Activated CD8-positive, alpha-beta memory T cell treated with anti-CD3 and anti-CD28 coated beads, Interleukin-2, amount 10 ng/mL, durations not matched to agents 7 days and 5 days (primary cell): ENCODE results near the gene HYDIN. TPM values are rescaled to one million over a fixed set of nuclear protein-coding genes. Genes with fewer than 3 reads are reported as not detected.
"Not testable (repeated sequence)": the region's sequence is repeated elsewhere in the genome, so short reads cannot be mapped to it uniquely, and the experiment has no call there.

ENCODE experiments used
- ATAC-seq: fragments of 150-1000 bp; cut with Tn5 transposase; one replicate; pipeline ENCODE4 v1.10.0; 2021; ENCODE audit warnings: moderate library complexity
- CTCF ChIA-PET: fragments of 350-600 bp; sonication (Branson Sonifier 250); formaldehyde crosslinking; loops from one replicate; lab custom pipeline; 2021; ENCODE audit warnings: antibody characterized with exemption; lab: Charles Lee
- DNase-seq: peaks from one replicate; pipeline ENCODE4 v3.0.0-alpha.2; 2020
- H3K27ac Mint-ChIP-seq: one replicate; pipeline ENCODE4 v1.8.0; 2021; ENCODE audit warnings: mild to moderate bottlenecking, mixed read lengths
- H3K27me3 Mint-ChIP-seq: one replicate; pipeline ENCODE4 v1.8.0; 2021; ENCODE audit warnings: mixed read lengths
- H3K36me3 Mint-ChIP-seq: one replicate; pipeline ENCODE4 v1.8.0; 2021; ENCODE audit warnings: mild to moderate bottlenecking, mixed read lengths
- H3K4me1 Mint-ChIP-seq: one replicate; pipeline ENCODE4 v1.8.0; 2021; ENCODE audit warnings: mixed read lengths
- H3K4me3 Mint-ChIP-seq: one replicate; pipeline ENCODE4 v1.8.0; 2021; ENCODE audit warnings: mild to moderate bottlenecking, moderate library complexity, mixed read lengths
- H3K9me3 Mint-ChIP-seq: one replicate; pipeline ENCODE4 v1.8.0; 2022; ENCODE audit warnings: low read depth, mixed read lengths
- total RNA-seq, 2 experiments: library from RNA; stranded (reverse); gene quantifications; one replicate each; pipeline ENCODE4 v1.2.3, GENCODE V29; 2021

Gene HYDIN
- total RNA-seq, 2 experiments from 2014 or later = not detected

DNA sequence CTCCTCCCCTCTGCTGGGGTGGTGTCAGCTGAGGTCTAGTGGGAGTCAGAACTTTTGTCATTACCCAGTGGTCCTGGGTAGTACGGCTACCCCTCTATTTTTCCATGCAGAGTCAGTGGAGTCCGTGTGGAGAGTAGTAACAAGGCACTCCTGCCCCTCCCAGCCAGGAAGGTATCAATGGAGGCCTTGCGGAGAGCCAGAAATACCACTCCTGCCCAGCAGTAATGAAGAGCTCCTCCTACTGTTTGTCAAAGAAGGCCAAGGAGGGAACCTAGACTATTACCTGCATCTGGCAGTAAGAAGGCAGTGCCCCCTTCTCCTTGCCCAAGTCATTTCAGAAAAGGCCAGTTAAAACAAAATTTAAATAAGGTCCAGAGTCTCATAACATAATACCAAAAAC lies 262.2 kb downstream of the HYDIN start:
- H3K4me1 Mint-ChIP-seq, H3K36me3 Mint-ChIP-seq, H3K27ac Mint-ChIP-seq, DNase-seq, H3K4me3 Mint-ChIP-seq, H3K9me3 Mint-ChIP-seq, H3K27me3 Mint-ChIP-seq, CTCF ChIA-PET, ATAC-seq: not testable (repeated sequence)

DNA sequence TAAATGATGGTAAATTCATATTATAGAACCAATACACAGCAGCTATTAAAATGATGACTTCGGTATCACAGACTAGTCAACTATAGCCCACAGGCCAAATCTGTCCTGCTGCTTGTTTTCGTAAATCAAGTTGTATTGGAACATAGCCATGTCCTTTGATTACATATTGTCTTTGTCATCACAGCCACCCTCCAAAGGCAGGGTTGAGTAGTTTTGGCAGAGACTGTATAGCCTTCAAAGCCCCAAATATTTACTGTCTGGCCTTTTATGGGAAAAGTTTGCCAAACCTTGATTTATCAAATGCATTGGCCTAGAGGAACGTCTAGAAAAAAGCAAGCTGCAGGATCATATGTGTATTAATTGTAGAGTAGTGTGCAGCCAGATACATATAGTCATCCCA lies 270.4 kb downstream of the HYDIN start:
- H3K27me3 Mint-ChIP-seq, H3K36me3 Mint-ChIP-seq, ATAC-seq, H3K27ac Mint-ChIP-seq, H3K9me3 Mint-ChIP-seq, DNase-seq, H3K4me1 Mint-ChIP-seq, CTCF ChIA-PET, H3K4me3 Mint-ChIP-seq: not testable (repeated sequence)

DNA sequence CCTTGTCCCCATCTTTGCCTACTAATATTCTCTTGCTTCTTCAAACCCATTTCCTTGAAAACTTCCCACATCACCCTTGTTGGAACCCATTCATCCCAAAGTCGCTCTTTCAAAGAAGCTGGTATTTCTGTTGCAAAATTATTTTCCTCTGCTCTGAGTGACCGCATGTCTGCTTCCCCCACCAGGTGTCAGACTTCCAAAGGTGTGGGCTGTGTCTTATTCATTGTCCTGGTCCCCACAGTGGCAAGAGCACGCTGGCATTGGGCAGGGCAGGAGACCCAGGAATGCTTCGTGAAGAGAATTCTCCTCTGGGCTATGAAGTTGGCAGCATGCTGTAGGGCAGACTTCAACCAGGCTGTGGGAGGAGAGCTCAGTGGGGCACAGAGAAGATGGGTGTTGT lies 275.6 kb downstream of the HYDIN start:
- H3K27ac Mint-ChIP-seq, H3K4me3 Mint-ChIP-seq, H3K36me3 Mint-ChIP-seq, DNase-seq, H3K9me3 Mint-ChIP-seq, CTCF ChIA-PET, H3K27me3 Mint-ChIP-seq, ATAC-seq, H3K4me1 Mint-ChIP-seq: not testable (repeated sequence)

DNA sequence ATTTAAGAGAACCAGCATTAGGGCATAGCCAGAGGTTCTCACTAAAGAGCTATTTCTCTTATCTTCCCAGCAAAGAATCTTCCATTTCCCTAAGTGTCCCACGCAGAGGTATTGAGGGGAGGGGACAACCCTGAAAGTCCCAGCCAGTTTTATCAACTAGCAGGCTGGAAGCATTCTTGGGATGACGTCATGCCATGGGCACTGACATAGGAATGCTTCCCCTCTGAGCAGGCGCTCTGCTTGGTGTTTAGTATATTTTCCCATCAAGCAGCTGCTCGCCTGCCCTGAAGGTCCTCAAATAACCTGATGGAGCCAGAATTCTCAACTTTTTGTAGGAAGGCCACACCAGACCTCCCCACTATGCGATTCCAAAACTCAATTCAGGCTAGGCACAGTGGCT lies 276.7 kb downstream of the HYDIN start:
- H3K27ac Mint-ChIP-seq, CTCF ChIA-PET, H3K27me3 Mint-ChIP-seq, H3K9me3 Mint-ChIP-seq, ATAC-seq, H3K36me3 Mint-ChIP-seq, H3K4me1 Mint-ChIP-seq, H3K4me3 Mint-ChIP-seq, DNase-seq: not testable (repeated sequence)

DNA sequence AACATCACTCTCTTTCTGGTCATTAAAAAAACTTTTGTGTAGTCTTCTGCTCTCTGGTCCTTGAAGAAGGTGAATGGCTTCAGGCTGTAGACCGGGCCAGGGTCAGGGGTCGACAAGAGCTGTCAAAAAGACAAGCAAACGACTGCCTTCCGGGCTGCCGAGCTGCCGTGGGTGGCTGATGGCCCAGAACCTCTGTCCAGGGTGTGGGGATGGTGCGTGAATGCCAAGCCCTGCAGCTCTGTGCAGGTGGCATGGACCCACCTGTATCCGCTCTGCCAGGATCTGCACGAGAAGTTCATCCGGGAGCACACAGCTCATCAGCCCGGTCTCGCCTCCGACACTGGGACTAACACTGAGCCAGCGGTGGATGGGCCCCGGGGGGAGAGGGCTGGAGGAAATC lies 287.0 kb downstream of the HYDIN start:
- ATAC-seq, CTCF ChIA-PET, H3K27me3 Mint-ChIP-seq, DNase-seq, H3K36me3 Mint-ChIP-seq, H3K4me1 Mint-ChIP-seq, H3K9me3 Mint-ChIP-seq, H3K27ac Mint-ChIP-seq, H3K4me3 Mint-ChIP-seq: not testable (repeated sequence)

DNA sequence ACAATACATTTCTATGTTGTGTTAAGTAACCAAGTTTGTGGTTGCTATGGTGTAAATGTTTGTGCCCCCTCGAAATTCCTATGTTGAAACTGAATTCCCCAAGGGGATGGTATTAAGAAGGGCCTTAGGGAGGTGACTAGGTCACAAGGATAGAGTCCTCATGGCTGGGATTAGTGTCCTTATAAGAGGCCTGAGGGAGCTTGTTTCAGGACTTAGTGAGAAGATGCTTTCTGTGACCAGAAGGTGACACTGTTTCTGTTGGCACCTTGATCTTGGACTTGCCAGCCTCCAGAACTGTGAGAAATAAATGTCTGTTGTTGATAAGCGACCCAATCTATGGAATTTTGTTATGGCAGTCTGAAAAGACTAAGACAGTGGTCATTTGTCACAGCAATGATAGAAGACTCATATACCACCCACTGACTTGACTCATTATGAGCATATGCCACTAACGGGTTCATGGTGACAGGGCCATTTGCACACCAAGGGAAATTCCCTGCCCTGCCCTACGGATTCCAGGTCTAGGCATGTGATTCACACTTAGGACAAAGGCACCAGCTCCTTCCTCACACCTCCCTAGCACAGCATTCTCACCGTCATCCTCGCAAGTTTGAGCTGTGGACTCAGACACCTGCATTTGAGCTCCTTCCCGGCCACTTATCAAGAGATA lies 290.7 kb downstream of the HYDIN start:
- H3K36me3 Mint-ChIP-seq, CTCF ChIA-PET, H3K9me3 Mint-ChIP-seq, DNase-seq, H3K27me3 Mint-ChIP-seq, H3K27ac Mint-ChIP-seq, ATAC-seq, H3K4me1 Mint-ChIP-seq, H3K4me3 Mint-ChIP-seq: not testable (repeated sequence)

DNA sequence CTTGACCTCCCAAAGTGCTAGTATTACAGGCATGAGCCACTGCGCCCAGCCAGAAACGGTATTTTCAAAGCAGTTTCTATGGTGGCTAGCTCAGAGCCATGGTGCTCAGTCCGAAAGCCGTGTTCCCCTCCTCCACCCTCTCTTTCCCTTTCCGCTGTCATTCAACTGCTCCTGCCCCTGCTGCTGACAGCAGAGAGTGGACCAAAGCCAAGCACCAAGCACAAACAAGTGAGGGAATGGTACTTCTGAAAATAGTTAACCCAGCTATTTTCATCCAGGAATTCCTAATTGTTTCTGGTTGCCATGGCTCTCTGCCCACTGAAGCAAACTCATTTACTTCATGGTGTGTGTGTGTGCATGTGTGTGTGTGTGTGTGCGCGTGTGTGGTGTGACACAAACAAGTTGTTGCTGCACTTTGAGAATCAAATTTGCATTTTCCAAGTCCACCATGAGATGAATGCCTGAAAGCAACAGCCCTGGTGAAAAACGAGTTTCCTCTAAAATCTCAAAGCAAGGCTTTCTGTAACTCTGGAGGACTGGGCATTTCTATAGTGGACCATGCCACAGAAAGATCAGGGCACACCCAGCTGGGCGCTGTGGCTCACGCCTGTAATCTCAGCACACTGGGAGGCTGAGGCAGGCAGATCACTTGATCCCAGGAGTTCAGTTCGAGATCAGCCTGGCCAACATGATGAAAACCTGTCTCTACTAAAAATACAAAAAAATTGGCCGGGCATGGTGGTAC lies 293.6 kb downstream of the HYDIN start:
- H3K4me1 Mint-ChIP-seq, DNase-seq, CTCF ChIA-PET, H3K27ac Mint-ChIP-seq, H3K27me3 Mint-ChIP-seq, H3K9me3 Mint-ChIP-seq, H3K36me3 Mint-ChIP-seq, H3K4me3 Mint-ChIP-seq, ATAC-seq: not testable (repeated sequence)

DNA sequence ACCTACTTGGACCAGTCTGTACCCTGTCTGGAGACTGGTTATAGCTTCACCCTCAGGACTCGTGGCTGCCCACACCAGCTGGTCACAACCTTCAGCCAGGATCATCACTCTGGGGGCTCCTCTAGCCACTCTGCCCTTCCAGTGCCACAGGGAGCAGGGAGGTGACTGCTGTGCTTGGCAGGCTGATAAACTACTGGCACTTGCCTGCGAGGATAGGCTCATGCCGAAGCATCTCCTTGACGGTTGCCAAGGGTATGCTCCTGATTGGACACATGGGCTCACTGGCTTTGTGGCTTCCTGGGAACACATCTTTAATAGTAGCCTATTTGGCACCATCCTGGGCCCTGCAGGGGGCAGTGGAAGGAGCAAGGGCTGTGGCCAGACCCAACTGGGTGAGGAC lies 295.2 kb downstream of the HYDIN start:
- DNase-seq, H3K36me3 Mint-ChIP-seq, H3K27ac Mint-ChIP-seq, H3K4me3 Mint-ChIP-seq, H3K9me3 Mint-ChIP-seq, CTCF ChIA-PET, H3K27me3 Mint-ChIP-seq, H3K4me1 Mint-ChIP-seq, ATAC-seq: not testable (repeated sequence)

DNA sequence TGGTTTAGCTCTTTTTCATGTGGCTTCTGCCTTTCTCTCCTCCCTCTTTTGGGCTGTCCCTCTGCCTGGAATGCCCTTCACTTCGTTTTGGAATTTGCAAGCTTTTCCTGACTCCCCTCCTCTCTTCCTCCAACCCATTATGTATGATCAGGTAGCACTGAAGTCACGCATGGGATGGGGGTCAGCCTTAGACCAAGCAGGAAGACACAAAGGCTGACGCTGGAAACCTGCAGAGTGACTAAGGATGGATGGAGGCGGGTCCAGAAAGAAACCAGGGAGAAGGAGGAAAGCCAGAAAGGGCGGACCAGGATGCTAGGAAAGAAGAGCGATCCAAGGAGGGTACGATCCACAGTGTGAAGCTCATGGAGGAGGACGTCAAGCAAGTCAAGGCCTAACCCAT lies 296.8 kb downstream of the HYDIN start:
- H3K4me3 Mint-ChIP-seq, H3K36me3 Mint-ChIP-seq, H3K27me3 Mint-ChIP-seq, DNase-seq, H3K9me3 Mint-ChIP-seq, CTCF ChIA-PET, ATAC-seq, H3K4me1 Mint-ChIP-seq, H3K27ac Mint-ChIP-seq: not testable (repeated sequence)

DNA sequence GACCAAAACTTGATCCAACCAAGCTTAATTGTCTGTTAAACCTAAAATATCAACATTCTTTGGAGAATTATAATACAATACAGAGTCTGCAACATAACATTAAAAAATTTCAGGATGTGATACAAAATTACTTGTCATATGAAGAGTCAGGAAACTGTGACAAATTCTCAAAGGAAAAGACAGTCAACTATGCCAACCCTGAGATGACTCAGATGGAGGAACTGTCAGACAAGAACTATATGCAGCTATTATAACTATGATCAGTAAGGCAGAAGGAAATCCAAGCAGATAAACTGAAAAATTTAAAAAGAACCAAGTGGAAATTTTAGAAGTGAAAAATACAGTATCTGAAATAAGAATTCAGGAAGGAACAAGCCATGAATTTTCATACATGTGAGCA lies 299.8 kb downstream of the HYDIN start:
- CTCF ChIA-PET, ATAC-seq, H3K27ac Mint-ChIP-seq, H3K36me3 Mint-ChIP-seq, H3K9me3 Mint-ChIP-seq, H3K4me3 Mint-ChIP-seq, DNase-seq, H3K27me3 Mint-ChIP-seq, H3K4me1 Mint-ChIP-seq: not testable (repeated sequence)

DNA sequence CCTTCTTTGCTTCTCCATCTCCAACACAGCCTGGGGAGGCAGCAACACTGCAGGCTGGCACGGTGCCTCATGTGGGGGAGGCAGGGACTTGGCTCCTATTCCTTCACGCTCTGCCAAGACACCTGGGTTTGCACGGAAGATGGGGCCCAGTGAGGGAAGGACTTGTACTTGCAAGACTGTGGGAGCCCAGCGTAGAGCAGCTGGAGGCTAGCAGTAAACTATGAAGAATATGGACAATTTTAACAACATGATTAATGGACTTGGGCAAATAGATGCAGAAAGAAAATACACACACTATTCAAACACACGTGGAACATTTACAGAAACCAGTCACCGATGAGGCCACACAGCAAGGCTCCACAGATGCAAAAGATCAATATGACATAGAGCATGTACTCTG lies 308.4 kb downstream of the HYDIN start:
- H3K27ac Mint-ChIP-seq, H3K4me1 Mint-ChIP-seq, H3K9me3 Mint-ChIP-seq, H3K27me3 Mint-ChIP-seq, CTCF ChIA-PET, H3K36me3 Mint-ChIP-seq, ATAC-seq, DNase-seq, H3K4me3 Mint-ChIP-seq: not testable (repeated sequence)

DNA sequence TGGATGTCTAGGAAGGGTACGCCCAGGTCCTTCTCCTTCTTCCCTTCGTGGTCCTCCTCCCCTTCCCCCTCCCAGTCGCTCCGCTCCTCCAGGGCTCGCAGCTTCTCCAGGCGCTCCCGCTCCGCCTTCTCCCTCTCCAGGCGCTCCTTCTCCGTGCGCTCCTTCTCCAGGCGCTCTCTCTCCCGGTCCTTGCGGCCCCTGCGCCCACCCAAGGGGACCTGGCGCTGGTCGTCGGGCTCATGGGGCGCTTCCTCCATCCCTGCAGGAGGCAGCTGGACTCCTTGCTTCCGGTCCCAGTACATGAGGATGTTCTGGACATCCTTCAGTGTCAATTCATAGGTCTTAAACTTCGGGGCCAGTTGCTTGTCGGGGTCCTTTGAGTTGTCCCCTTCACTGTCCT lies 309.9 kb downstream of the HYDIN start:
- H3K4me1 Mint-ChIP-seq, H3K4me3 Mint-ChIP-seq, CTCF ChIA-PET, DNase-seq, H3K27ac Mint-ChIP-seq, H3K36me3 Mint-ChIP-seq, ATAC-seq, H3K9me3 Mint-ChIP-seq, H3K27me3 Mint-ChIP-seq: not testable (repeated sequence)

DNA sequence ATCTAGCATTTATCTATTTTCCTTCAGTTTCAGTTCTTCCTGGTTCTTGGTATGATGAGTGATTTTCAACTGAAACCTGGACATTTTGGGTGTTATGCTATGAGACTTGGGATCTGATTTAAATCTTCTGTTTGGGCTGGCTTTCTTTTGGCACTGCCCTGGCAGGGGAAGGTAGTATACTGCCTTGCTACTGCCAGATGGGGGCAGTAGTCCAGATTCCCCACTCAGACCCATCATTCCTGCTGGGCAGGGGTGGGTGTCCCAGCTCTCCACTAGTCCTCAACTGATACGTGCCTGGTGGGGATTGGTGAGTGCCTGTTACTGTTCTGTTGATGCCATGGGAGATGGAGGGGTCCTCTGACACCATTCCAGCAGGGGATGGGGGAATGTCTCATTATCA lies 342.3 kb downstream of the HYDIN start:
- CTCF ChIA-PET, H3K27me3 Mint-ChIP-seq, H3K27ac Mint-ChIP-seq, H3K9me3 Mint-ChIP-seq, H3K36me3 Mint-ChIP-seq, H3K4me3 Mint-ChIP-seq, H3K4me1 Mint-ChIP-seq, DNase-seq, ATAC-seq: not testable (repeated sequence)

DNA sequence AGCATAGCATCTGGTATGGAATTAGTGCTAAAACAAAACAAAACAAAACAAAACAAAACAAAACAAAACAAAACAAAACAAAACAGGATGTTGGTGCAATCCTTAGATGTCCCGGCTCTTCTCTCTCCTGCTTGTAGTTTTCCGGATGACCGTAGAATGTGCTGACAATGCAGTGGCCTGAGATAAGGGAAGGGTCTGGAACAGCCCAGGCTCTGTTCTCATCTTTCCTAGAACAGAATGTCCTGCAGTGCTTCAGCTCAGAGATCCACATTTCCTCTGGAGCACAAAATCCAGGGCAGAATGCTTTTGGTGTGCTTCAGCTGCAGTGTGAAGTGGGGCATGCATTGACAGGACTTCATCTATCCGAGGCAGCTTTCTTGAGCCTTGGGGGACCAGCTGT lies 345.9 kb downstream of the HYDIN start:
- H3K27me3 Mint-ChIP-seq, H3K9me3 Mint-ChIP-seq, ATAC-seq, H3K27ac Mint-ChIP-seq, DNase-seq, H3K4me1 Mint-ChIP-seq, CTCF ChIA-PET, H3K36me3 Mint-ChIP-seq, H3K4me3 Mint-ChIP-seq: not testable (repeated sequence)
